HAP-1 (cell line): ENCODE measurements around the gene CMTM7.

ENCODE experiments used
- DNase-seq, 2 experiments: peaks; one replicate each; pipeline ENCODE4 v3.0.0-alpha.2; 2016 to 2020; ENCODE audit warnings: low spot score in 2 of 2
- H3K27me3 ChIP-seq: fragments of 250-450 bp; sonication (Bioruptor Pico); 2 replicates; pipeline ENCODE4 v1.5.1; 2020; ENCODE audit warnings: low read depth, mild to moderate bottlenecking, moderate library complexity
- H3K36me3 ChIP-seq: fragments of 250-450 bp; sonication (Bioruptor Pico); replicated peaks from 2 replicates; pipeline ENCODE4 v1.5.1; 2020; ENCODE audit warnings: mild to moderate bottlenecking
- H3K4me1 ChIP-seq: fragments of 250-450 bp; sonication (Bioruptor Pico); 2 replicates; pipeline ENCODE4 v1.5.1; 2020; ENCODE audit warnings: mild to moderate bottlenecking
- H3K4me3 ChIP-seq: fragments of 250-450 bp; sonication (Bioruptor Pico); 2 replicates; pipeline ENCODE4 v1.5.1; 2020; ENCODE audit warnings: mild to moderate bottlenecking, moderate library complexity
- H3K9me3 ChIP-seq: fragments of 250-450 bp; sonication (Bioruptor Pico); 2 replicates; pipeline ENCODE4 v1.5.1; 2020; ENCODE audit warnings: mild to moderate bottlenecking, moderate library complexity
- in situ Hi-C: fragments of 300-500 bp; cut with MboI; formaldehyde crosslinking; loops from 3 replicates; pipeline ENCODE4 v1.14.3; 2020; ENCODE audit warnings: low sequenced_read_pairs, inconsistent platforms, mixed read lengths

The CMTM7 gene

DNA sequence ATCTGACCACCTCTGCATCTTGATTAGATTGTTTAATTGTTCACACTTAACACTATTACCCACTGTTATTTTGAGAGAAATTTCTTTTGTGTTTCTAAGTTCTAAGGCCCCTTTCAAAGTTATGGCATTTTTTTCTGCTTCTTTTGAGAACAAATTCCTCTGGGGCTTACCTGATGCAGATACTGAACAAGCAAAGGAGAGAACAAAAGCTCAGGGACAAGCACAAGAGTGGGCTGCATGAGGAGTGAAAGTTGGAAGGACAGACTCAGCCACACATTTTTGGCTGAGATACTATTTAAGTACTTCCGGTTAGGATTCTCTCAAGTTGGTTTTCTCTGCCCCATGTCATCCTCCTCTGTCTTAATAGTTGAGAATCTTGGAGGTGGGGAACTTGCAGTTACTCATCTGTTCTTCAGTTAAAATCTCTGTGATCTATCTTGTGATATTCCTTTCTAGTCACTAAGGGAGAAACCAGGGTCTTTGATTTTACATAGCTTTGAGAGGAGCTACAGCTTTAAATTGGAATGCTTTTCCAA, 56.3 kb downstream of the CMTM7 start:
- H3K4me3 ChIP-seq: no peak overlapping the region
- no peaks in the 10 kb centered on the region for H3K9me3 ChIP-seq
- in situ Hi-C loops: no loop called here
- peaks cover 8% of the 10 kb centered on the region for H3K36me3 ChIP-seq
- DNase-seq: peak; percentile 32 to 79
- H3K4me1 ChIP-seq: peaks cover 23% of the 10 kb centered on the region
- no peaks in the 10 kb centered on the region for H3K27me3 ChIP-seq

DNA sequence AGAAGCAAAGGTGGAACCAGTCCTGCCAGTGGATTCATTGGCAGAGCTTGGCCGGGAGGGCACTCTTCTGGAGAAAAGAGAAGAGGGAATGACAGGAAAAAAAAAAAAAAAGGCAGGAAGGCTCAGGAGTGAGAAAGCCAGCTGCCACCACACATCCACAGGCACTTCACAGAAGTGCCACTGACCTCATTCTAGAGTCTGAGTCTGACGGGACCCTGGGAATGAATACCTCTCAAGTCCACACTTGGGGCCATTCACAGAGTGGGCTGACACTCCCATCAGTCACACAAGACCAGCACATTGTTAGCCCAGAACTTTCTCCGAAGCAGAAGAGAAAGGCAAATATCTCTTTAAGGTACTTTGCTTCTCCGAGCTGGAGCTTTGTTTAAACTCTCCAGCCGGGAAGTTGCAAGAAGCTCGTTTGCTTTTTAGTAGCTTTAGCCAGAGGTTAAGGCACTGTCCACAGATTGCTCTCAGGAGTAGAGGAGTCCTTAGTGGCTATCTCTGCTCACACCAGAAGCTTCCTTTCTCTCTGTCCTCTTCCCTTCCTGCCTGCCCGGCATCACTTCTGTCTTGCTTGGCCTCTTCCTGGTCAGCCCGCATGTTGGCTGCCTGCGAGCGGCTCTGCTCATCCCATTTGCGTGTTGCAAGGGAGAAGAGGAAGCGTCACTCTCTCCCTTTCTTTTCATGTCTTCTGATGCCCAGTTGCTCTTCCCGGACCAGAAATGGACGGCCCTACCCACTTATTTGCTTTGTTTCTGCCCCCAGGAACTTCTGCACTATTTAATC, 57.2 kb downstream of the CMTM7 start:
- no peak for DNase-seq
- Histone ChIP-seq H3K27me3 (no peaks in the 10 kb centered on the region), H3K36me3 (peaks cover 8% of the 10 kb centered on the region), H3K4me1 (peaks cover 23% of the 10 kb centered on the region), H3K4me3 (no peak overlapping the region), H3K9me3 (no peaks in the 10 kb centered on the region)
- in situ Hi-C loops: no loop called here

DNA sequence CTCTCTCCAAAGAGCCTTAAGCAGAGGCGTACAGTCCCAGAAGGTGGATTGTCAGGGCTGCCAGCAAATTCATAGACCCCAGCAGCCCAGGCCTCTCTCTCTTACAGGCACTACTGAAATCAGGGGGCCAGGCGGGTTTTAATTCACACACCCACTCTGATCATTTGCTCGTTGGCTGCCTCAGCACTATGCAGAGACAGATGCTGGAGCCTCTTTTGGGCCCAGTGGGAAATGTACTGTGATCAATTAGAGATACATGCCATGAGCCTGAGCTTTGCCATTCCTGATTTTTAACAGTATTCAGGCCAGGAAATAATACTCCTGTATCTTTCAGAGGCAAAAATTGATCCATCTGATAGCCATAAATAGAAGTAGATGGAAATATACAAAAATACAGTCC, 58.0 kb downstream of the CMTM7 start:
- peaks cover 11% of the 10 kb centered on the region for H3K36me3 ChIP-seq
- in situ Hi-C loops: no loop called here
- DNase-seq: no peak
- H3K9me3 ChIP-seq: no peaks in the 10 kb centered on the region
- no peaks in the 10 kb centered on the region for H3K27me3 ChIP-seq
- peaks cover 23% of the 10 kb centered on the region for H3K4me1 ChIP-seq
- no peak overlapping the region for H3K4me3 ChIP-seq

DNA sequence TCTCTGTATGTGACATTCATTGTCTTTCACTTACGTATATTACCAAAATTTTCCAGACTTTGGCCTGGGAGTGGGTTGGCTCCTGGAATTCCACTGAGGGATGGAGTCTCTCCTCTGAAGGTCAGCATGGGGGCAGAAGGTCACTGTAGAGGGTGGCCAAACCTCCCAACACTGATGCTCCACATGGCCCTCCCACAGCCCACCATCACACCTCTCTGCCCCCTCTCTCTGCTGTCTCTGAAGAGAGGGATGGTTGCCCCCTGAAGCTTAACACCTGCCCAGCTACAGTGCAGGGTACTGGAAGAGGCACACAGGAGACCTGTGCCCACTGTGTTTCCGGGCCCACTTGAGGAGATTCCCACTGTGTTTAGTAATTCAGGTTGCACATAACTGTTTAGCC, 58.8 kb downstream of the CMTM7 start:
- Histone ChIP-seq H3K36me3 (peaks cover 11% of the 10 kb centered on the region), H3K27me3 (no peaks in the 10 kb centered on the region), H3K4me1 (peaks cover 23% of the 10 kb centered on the region), H3K4me3 (no peak overlapping the region), H3K9me3 (no peaks in the 10 kb centered on the region)
- DNase-seq: no peak
- in situ Hi-C loops: no loop called here

DNA sequence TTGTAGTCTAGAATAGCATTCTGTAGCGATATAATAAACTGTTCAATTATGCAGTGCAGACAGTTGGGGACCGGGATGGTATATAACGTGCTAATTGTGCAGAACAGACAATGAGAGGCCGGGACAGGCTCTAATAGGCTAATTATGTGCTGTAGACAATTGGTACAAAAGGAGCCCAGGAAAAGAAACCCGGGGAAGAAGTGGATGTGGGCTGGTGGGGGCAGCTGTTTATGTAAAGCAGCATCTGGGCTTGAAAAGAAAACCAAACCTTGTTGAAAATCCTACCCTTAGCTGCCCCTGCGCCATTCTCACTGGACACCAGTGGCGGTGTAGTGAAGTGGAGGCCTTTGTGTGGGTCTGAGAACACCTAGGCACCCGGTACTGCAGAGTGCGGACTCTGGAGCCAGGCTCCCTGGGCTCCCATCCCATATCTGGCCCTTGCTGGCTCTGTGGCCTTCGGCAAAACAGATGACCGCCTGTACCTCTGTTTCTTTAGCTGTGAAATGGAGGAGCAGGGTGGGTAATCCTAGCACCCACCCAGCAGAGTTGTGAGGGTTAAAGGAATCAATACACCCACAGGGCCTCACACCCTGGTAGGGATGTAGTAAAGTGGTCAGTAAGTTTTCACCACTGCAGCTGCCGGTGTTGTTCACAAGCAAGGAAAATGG, 59.5 kb downstream of the CMTM7 start:
- H3K4me3 ChIP-seq: no peak overlapping the region
- DNase-seq: peak in 1 of 2 experiments; percentile 21
- peaks cover 23% of the 10 kb centered on the region for H3K4me1 ChIP-seq
- H3K9me3 ChIP-seq: no peaks in the 10 kb centered on the region
- in situ Hi-C loops: no loop called here
- H3K36me3 ChIP-seq: peaks cover 11% of the 10 kb centered on the region
- no peaks in the 10 kb centered on the region for H3K27me3 ChIP-seq

DNA sequence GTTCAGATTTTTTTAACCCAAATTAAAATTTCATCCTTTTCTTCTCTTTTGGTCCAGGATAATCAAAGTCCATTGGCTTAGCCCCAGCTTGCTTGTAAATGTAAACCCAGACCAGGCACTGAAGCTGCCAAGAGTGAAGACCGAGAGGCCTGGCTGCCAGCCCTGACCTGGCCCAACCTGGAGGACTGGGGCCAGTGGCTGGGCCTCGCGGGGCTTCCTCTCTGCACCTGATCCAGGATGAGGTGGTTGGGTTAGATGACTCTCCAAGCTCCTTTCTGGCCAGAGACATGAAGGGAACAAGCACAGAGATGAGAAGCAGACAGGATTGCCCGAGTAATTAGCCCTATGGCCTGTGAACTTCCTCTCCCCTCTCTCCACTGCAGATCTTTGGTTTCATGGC, 60.4 kb downstream of the CMTM7 start:
- DNase-seq: no peak
- Histone ChIP-seq H3K4me3 (no peak overlapping the region), H3K4me1 (peaks cover 20% of the 10 kb centered on the region), H3K9me3 (no peaks in the 10 kb centered on the region), H3K36me3 (peaks cover 11% of the 10 kb centered on the region), H3K27me3 (no peaks in the 10 kb centered on the region)
- in situ Hi-C loops: no loop called here

DNA sequence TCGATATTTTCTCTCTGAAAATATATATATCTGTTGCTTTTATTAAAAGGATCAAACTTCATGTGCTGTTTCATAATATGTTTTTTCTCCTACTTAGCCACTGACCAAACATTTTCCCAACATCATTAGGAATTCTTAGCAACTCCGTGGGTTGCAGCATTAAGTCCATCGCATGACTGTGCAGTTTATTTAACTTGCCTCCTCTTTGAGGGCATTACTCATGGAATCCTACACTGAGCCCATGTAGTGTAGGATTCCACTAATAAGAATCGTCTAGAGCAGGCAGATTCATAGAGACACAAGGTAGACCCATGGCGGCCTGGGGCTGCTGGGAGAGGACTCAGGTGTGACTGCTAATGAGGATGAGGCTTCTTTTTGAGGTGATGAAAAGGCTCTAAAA, 61.7 kb downstream of the CMTM7 start:
- no peak for DNase-seq
- Histone ChIP-seq H3K27me3 (no peaks in the 10 kb centered on the region), H3K36me3 (peaks cover 11% of the 10 kb centered on the region), H3K4me3 (no peak overlapping the region), H3K9me3 (no peaks in the 10 kb centered on the region), H3K4me1 (peaks cover 9% of the 10 kb centered on the region)
- in situ Hi-C loops: no loop called here

DNA sequence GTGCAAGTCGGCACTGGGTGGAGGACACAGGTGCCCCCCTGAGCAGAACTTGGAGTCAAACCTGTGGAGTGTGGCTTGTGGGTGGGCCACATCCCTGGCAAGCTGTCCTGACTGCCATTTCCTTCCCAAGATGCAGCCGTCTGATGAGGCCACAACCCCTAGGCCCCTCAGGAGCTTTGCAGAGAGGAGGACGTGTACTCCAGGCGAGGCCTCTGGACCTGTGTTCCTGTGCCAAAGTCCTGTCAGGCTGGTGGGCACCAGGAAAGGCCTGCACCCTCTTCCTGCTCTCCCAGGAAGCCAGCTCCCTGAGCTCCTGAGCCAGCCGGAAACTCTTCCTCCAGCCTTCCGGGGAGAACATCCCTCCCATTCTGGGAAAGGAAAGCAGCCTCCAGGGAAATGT, 62.5 kb downstream of the CMTM7 start:
- in situ Hi-C loops: no loop called here
- Histone ChIP-seq H3K4me3 (no peak overlapping the region), H3K27me3 (no peaks in the 10 kb centered on the region), H3K4me1 (peaks cover 9% of the 10 kb centered on the region), H3K9me3 (no peaks in the 10 kb centered on the region), H3K36me3 (peaks cover 11% of the 10 kb centered on the region)
- no peak for DNase-seq

DNA sequence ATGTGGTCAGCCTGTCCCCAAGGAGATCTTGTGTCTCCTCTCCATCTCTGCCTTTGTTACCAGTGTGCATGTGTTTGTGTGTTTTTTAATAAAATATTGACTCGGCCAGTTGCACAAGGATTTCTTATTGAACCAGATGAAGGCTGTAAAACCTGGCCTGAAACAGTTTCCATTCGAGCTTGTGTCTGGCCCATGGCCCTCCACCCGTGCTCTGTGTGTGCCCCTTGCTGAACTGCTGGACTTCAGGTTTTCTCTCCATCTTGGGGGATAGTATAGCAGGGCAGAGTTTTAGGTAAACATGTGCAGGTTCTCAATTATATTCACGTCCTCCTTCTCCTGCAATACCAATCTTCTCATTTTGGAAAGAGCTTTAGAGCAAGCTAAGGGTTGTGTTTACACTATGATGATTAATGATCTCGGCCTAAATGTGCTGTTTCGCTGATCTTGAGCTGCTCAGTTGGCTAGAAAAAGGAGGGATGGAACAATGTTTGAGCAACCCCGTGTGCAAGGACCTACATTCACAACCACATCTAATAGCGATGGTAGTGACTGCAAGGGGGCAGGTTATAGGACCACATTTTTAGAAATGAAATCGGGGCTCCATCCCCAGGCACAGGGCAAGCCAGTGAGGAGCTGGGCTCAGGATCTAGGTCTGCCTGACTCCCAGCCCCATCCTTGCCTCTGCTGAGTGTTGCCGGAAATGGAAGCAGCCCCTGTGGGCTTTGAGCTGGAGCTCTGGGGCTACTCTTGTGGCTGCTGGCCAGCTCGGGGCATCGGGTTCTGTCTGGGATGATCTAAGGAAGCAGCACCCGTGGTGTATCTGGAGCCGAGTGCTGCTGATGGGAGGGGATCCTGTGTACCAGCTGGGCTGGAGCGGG, 63.3 kb downstream of the CMTM7 start:
- in situ Hi-C loops: no loop called here
- H3K27me3 ChIP-seq: no peaks in the 10 kb centered on the region
- H3K4me1 ChIP-seq: peaks cover 9% of the 10 kb centered on the region
- DNase-seq: no peak
- no peaks in the 10 kb centered on the region for H3K9me3 ChIP-seq
- peaks cover 11% of the 10 kb centered on the region for H3K36me3 ChIP-seq
- H3K4me3 ChIP-seq: no peak overlapping the region

DNA sequence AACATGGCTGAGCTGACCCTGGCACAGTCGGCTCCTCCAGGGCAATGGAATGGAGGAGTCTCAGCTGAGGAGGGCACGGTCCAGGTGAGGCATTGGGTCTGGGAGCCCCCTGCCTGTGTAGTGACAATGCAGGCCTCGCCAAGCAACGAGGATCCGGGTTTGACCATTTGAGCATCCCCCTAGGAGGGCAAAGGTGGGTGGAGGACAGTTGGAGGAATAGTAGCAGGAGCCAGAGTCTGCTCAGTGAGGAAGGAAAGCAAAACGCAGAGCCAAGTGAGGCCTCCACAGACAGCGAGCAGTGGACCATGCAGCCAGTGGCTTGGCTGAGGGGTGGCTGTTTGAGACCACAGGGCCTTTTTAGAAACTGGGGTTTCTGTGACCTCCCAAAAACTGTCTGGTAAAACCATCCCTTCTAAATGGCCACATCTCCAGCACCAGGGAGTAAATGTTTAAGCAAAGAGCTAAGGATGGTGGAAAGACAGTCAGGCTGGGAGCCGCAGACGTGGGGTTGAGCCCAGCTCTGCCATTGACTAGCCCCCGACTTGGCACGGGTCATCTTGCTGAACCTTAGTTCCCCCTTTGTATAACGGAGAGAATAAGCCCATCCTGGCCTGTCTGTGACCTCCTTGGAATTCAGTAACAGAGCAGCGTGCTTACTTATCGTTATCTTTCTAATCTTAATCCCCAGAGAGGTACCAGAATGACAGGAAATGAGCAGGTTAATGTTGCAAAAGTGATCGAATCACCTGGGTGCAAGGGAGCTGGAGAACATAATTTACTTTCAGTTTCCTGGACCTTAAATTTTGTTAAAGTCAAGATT, 64.2 kb downstream of the CMTM7 start:
- in situ Hi-C loops: no loop called here
- H3K4me1 ChIP-seq: peaks cover 14% of the 10 kb centered on the region
- no peaks in the 10 kb centered on the region for H3K9me3 ChIP-seq
- H3K4me3 ChIP-seq: no peak overlapping the region
- DNase-seq: no peak
- peaks cover 11% of the 10 kb centered on the region for H3K36me3 ChIP-seq
- no peaks in the 10 kb centered on the region for H3K27me3 ChIP-seq

DNA sequence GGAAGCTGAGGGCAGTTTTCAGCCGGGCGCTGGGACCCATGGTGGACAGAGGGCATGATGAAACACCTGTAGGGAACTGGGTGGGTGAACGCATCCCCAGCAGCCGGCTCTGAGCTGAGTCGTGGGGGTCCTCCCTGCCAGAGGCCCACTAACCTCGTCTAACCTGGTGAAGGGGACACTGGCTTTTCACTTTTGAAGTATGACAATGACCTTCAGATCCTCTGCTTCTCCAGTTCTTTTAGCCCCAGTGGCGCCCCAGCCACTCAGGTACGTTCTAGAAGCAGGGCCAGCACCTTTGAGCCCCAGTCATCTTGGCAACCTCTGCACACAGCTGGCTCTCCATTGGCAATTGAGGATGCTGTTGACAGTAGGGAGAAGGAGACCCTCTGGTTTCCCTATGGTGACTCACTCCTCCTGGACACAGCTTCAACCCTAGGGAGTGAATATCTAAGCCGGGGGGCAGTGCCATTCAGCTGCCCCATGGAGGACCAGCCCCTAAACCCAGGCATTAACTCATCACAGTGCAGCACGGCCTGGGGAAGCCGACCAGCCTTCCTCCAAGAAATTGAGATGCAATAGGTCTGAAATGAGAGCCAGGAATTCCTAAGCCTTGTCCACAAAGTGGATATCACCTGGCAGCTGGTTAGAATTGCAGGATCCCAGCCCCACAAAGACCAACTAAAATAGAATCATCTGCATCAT, 64.9 kb downstream of the CMTM7 start:
- Histone ChIP-seq H3K4me3 (no peak overlapping the region), H3K27me3 (no peaks in the 10 kb centered on the region), H3K36me3 (peaks cover 10% of the 10 kb centered on the region), H3K9me3 (no peaks in the 10 kb centered on the region), H3K4me1 (peaks cover 8% of the 10 kb centered on the region; the same call in 1 of the 2 replicates)
- DNase-seq: no peak
- in situ Hi-C loops: no loop called here

DNA sequence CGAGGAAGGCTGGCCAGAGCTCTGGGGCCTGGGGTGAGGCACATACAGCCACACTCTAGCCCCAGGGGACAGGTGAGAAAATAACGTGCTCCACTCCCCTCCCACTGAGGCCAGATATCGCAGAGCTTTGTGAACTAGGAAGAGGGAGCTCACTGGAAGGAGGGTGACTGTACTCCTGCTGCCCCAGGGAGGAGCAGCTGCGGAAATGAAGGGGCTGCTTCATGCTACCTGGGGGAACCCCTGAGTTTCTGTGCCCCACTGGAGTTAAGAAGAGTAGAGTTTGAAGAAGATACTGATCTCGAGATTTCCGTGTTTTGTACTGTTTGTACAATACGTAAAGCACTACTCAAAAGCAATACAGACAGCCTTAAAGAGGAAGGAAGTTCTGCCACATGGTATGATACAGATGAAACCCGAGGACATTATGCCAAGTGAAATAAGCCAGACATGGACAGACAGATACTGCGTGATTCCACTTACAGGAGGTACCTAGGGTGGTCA, 66.4 kb downstream of the CMTM7 start:
- Histone ChIP-seq H3K36me3 (peaks cover 3% of the 10 kb centered on the region), H3K9me3 (no peaks in the 10 kb centered on the region), H3K4me1 (peaks cover 8% of the 10 kb centered on the region; the same call in 1 of the 2 replicates), H3K27me3 (no peaks in the 10 kb centered on the region), H3K4me3 (no peak overlapping the region)
- DNase-seq: no peak
- in situ Hi-C loops: no loop called here
